Mesendoderm (in vitro differentiated cells): ENCODE results near the gene TMEM132C.

Source experiments
- DNase-seq: peaks from one replicate; pipeline ENCODE4 v3.0.0; 2013
- H2AK5ac ChIP-seq: 2 replicates; pipeline ENCODE4 v1.6.1; 2013; ENCODE audit warnings: low read length, inconsistent platforms
- H2BK120ac ChIP-seq: 2 replicates; pipeline ENCODE4 v1.6.1; 2013; ENCODE audit warnings: low read depth, mild to moderate bottlenecking, low read length, moderate library complexity, mixed read lengths
- H2BK15ac ChIP-seq: replicated peaks from 2 replicates; pipeline ENCODE4 v1.6.1; 2013; ENCODE audit warnings: low read depth, mild to moderate bottlenecking, moderate library complexity
- H2BK5ac ChIP-seq: 2 replicates; pipeline ENCODE4 v1.6.1; 2013; ENCODE audit warnings: low read length, inconsistent platforms
- H3K18ac ChIP-seq: 2 replicates; pipeline ENCODE4 v1.6.1; 2013; ENCODE audit warnings: mild to moderate bottlenecking, low read length, mixed read lengths
- H3K23ac ChIP-seq: one replicate; pipeline ENCODE4 v1.6.1; 2013; ENCODE audit warnings: low read length
- H3K27ac ChIP-seq: 2 replicates; pipeline ENCODE4 v1.5.1; 2013; ENCODE audit warnings: low read depth, mild to moderate bottlenecking, inconsistent platforms, low read length, moderate library complexity
- H3K27me3 ChIP-seq: 2 replicates; pipeline ENCODE4 v1.6.1; 2013; ENCODE audit warnings: low read length, control low read depth, mild to moderate bottlenecking, inconsistent platforms; ENCODE audit not compliant: insufficient read depth, poor library complexity
- H3K36me3 ChIP-seq: 2 replicates; pipeline ENCODE4 v1.6.1; 2013; ENCODE audit warnings: low read length, inconsistent platforms; ENCODE audit not compliant: control insufficient read depth, insufficient read depth
- H3K4ac ChIP-seq: one replicate; pipeline ENCODE4 v1.6.1; 2013; ENCODE audit warnings: low read depth, mild to moderate bottlenecking, low read length, moderate library complexity
- H3K4me1 ChIP-seq: 2 replicates; pipeline ENCODE4 v1.6.1; 2013; ENCODE audit warnings: low read depth, low read length, inconsistent platforms; ENCODE audit not compliant: control insufficient read depth
- H3K4me2 ChIP-seq: 2 replicates; pipeline ENCODE4 v1.6.1; 2013; ENCODE audit warnings: low read length
- H3K4me3 ChIP-seq: 2 replicates; pipeline ENCODE4 v1.5.1; 2013; ENCODE audit warnings: mild to moderate bottlenecking, low read length
- H3K56ac ChIP-seq: one replicate; pipeline ENCODE4 v1.6.1; 2013; ENCODE audit warnings: low read length
- H3K79me1 ChIP-seq: 2 replicates; pipeline ENCODE4 v1.6.1; 2013; ENCODE audit warnings: low read length, inconsistent platforms
- H3K79me2 ChIP-seq: 2 replicates; pipeline ENCODE4 v1.6.1; 2013; ENCODE audit warnings: mild to moderate bottlenecking, low read length; ENCODE audit not compliant: control insufficient read depth, insufficient read depth
- H3K9ac ChIP-seq: 2 replicates; pipeline ENCODE4 v1.6.1; 2013; ENCODE audit warnings: low read length, inconsistent platforms
- H4K5ac ChIP-seq: one replicate; pipeline ENCODE4 v1.6.1; 2013; ENCODE audit warnings: low read length
- H4K8ac ChIP-seq: one replicate; pipeline ENCODE4 v1.6.1; 2013; ENCODE audit warnings: low read depth, mild to moderate bottlenecking, control low read depth, low read length, moderate library complexity
- WGBS: extraction: QIAGEN DNeasy Blood & Tissue Kit; methylation state at CpG from one replicate; pipeline ENCODE4 v1.1.7; 2013; ENCODE audit warnings: low lambda C conversion rate, missing lambda C conversion rate; ENCODE audit not compliant: insufficient coverage; ENCODE audit errors: extremely low coverage; 5-methylcytosine and 5-hydroxymethylcytosine counted together

Gene TMEM132C

GRCh38 chr12:128680555-128680954 is 413.6 kb downstream of the TMEM132C start:
- H3K27ac ChIP-seq, result no peak overlapping the region
- no peak overlapping the region for H2BK5ac ChIP-seq
- no peak overlapping the region for H3K9ac ChIP-seq
- no peak overlapping the region for H3K23ac ChIP-seq
- H4K8ac ChIP-seq, result no peak overlapping the region
- H3K4me3 ChIP-seq, result no peak overlapping the region
- no peak overlapping the region for H2BK120ac ChIP-seq
- no peak overlapping the region for H3K4me2 ChIP-seq
- H3K18ac ChIP-seq, result no peak overlapping the region
- no peak overlapping the region for H3K4ac ChIP-seq
- no peak for DNase-seq
- H2AK5ac ChIP-seq, result no peak overlapping the region
- no peak overlapping the region for H4K5ac ChIP-seq
- H3K27me3 ChIP-seq, result no peaks in the 10 kb centered on the region
- H2BK15ac ChIP-seq, result no peak overlapping the region
- H3K4me1 ChIP-seq, result no peaks in the 10 kb centered on the region
- no peak overlapping the region for H3K56ac ChIP-seq
- H3K79me2 ChIP-seq, result no peaks in the 10 kb centered on the region
- no CpG with 5 or more reads among the region's 2 CpGs for WGBS
- no peaks in the 10 kb centered on the region for H3K79me1 ChIP-seq
- H3K36me3 ChIP-seq, result no peaks in the 10 kb centered on the region

- no peaks in the 10 kb centered on the region for H3K27me3 ChIP-seq
- no peak overlapping the region for H2AK5ac ChIP-seq
- H4K8ac ChIP-seq, result no peak overlapping the region
- no peak overlapping the region for H3K9ac ChIP-seq
- no peak overlapping the region for H3K23ac ChIP-seq
- no peak overlapping the region for H3K4me3 ChIP-seq
- no peak overlapping the region for H3K4ac ChIP-seq
- H3K4me1 ChIP-seq, result no peaks in the 10 kb centered on the region
- H2BK5ac ChIP-seq, result no peak overlapping the region
- H2BK15ac ChIP-seq, result no peak overlapping the region
- H4K5ac ChIP-seq, result no peak overlapping the region
- H3K79me2 ChIP-seq, result no peaks in the 10 kb centered on the region
- DNase-seq, result no peak
- H3K4me2 ChIP-seq, result no peak overlapping the region
- H2BK120ac ChIP-seq, result no peak overlapping the region
- H3K36me3 ChIP-seq, result no peaks in the 10 kb centered on the region
- no CpG with 5 or more reads among the region's 20 CpGs for WGBS
- H3K18ac ChIP-seq, result no peak overlapping the region
- no peaks in the 10 kb centered on the region for H3K79me1 ChIP-seq
- H3K27ac ChIP-seq, result no peak overlapping the region
- H3K56ac ChIP-seq, result no peak overlapping the region
These were observed 415.7 kb downstream of the TMEM132C start for GRCh38 chr12:128682548-128683275.

GRCh38 chr12:128684352-128684751 is 417.4 kb downstream of the TMEM132C start:
- Histone ChIP-seq H2BK120ac (no peak overlapping the region), H3K27ac (no peak overlapping the region), H4K8ac (no peak overlapping the region), H4K5ac (no peak overlapping the region), H3K4ac (no peak overlapping the region), H2BK5ac (no peak overlapping the region), H3K79me2 (no peaks in the 10 kb centered on the region), H2AK5ac (no peak overlapping the region), H3K36me3 (no peaks in the 10 kb centered on the region), H3K4me3 (no peak overlapping the region), H2BK15ac (no peak overlapping the region), H3K4me2 (no peak overlapping the region), H3K23ac (no peak overlapping the region), H3K79me1 (no peaks in the 10 kb centered on the region), H3K56ac (no peak overlapping the region), H3K27me3 (no peaks in the 10 kb centered on the region), H3K9ac (no peak overlapping the region), H3K18ac (no peak overlapping the region), H3K4me1 (no peaks in the 10 kb centered on the region)
- no CpG with 5 or more reads among the region's 9 CpGs for WGBS
- DNase-seq, result no peak

- Histone ChIP-seq H3K79me1 (no peaks in the 10 kb centered on the region), H3K9ac (no peak overlapping the region), H2BK15ac (no peak overlapping the region), H3K56ac (no peak overlapping the region), H3K27ac (no peak overlapping the region), H3K27me3 (no peaks in the 10 kb centered on the region), H3K36me3 (no peaks in the 10 kb centered on the region), H3K4me2 (no peak overlapping the region), H3K23ac (no peak overlapping the region), H2BK120ac (no peak overlapping the region), H2BK5ac (no peak overlapping the region), H4K5ac (no peak overlapping the region), H3K79me2 (no peaks in the 10 kb centered on the region), H3K4me1 (no peaks in the 10 kb centered on the region), H3K18ac (no peak overlapping the region), H2AK5ac (no peak overlapping the region), H3K4me3 (no peak overlapping the region), H4K8ac (no peak overlapping the region), H3K4ac (no peak overlapping the region)
- no peak for DNase-seq
- WGBS, result no CpG with 5 or more reads among the region's 11 CpGs
These were observed 419.0 kb downstream of the TMEM132C start for GRCh38 chr12:128685903-128686475.

GRCh38 chr12:128687851-128688250 is 420.9 kb downstream of the TMEM132C start:
- H3K9ac ChIP-seq, result no peak overlapping the region
- H2AK5ac ChIP-seq, result no peak overlapping the region
- no peaks in the 10 kb centered on the region for H3K79me2 ChIP-seq
- no peak overlapping the region for H4K8ac ChIP-seq
- H3K27me3 ChIP-seq, result no peaks in the 10 kb centered on the region
- H3K79me1 ChIP-seq, result no peaks in the 10 kb centered on the region
- no peak overlapping the region for H3K27ac ChIP-seq
- no peak overlapping the region for H2BK15ac ChIP-seq
- H4K5ac ChIP-seq, result no peak overlapping the region
- no peak overlapping the region for H3K56ac ChIP-seq
- H3K4me2 ChIP-seq, result no peak overlapping the region
- H3K4me3 ChIP-seq, result no peak overlapping the region
- no peak overlapping the region for H2BK120ac ChIP-seq
- H3K36me3 ChIP-seq, result no peaks in the 10 kb centered on the region
- H3K4me1 ChIP-seq, result no peaks in the 10 kb centered on the region
- H2BK5ac ChIP-seq, result no peak overlapping the region
- no CpG with 5 or more reads among the region's 7 CpGs for WGBS
- DNase-seq, result no peak
- H3K18ac ChIP-seq, result no peak overlapping the region
- no peak overlapping the region for H3K4ac ChIP-seq
- no peak overlapping the region for H3K23ac ChIP-seq

GRCh38 chr12:128690641-128691040 is 423.7 kb downstream of the TMEM132C start:
- WGBS, result no CpG with 5 or more reads among the region's 2 CpGs

More at GRCh38 chr12:128690641-128691040, 423.7 kb downstream of the TMEM132C start:
- Histone ChIP-seq H2BK15ac (no peak overlapping the region), H3K36me3 (no peaks in the 10 kb centered on the region), H3K27ac (no peak overlapping the region), H3K79me2 (no peaks in the 10 kb centered on the region), H2BK120ac (no peak overlapping the region), H2BK5ac (no peak overlapping the region), H2AK5ac (no peak overlapping the region), H3K4me2 (no peak overlapping the region), H3K9ac (no peak overlapping the region), H3K4me3 (no peak overlapping the region), H4K8ac (no peak overlapping the region), H3K18ac (no peak overlapping the region), H3K4me1 (no peaks in the 10 kb centered on the region), H3K79me1 (no peaks in the 10 kb centered on the region), H4K5ac (no peak overlapping the region), H3K4ac (no peak overlapping the region), H3K56ac (no peak overlapping the region), H3K27me3 (no peaks in the 10 kb centered on the region), H3K23ac (no peak overlapping the region)
- no peak for DNase-seq
